Thyroid gland (tissue), 4 donors: ENCODE data around the gene CACNA1H.

Experiments
- CTCF ChIP-seq, 6 experiments: fragments of 200-600 bp in 3 of 6; fragments of 450-650 bp in 3 of 6; sonication (generic) in 3 of 6; IDR thresholded peaks; one replicate each; pipeline ENCODE4 v1.5.1; 2016 to 2019; ENCODE audit warnings: antibody characterized with exemption in 6 of 6, mild to moderate bottlenecking in 2 of 6, inconsistent platforms in 1 of 6, moderate library complexity in 1 of 6
- POLR2A ChIP-seq, 2 donors: fragments of 450-650 bp; IDR thresholded peaks; one replicate each; pipeline ENCODE4 v1.6.1; 2017; ENCODE audit warnings: antibody characterized with exemption in 2 of 2, mild to moderate bottlenecking in 2 of 2, moderate library complexity in 1 of 2

- TF ChIP-seq CTCF (IDR thresholded peaks at IDR 0.05): no peak
- no peak for TF ChIP-seq POLR2A (IDR thresholded peaks at IDR 0.05)
These were observed 8.2 kb upstream of the CACNA1H start for GRCh38 chr16:1144476-1145382.
